A673 (cell line): ENCODE results near the gene TADA3. TPM values are rescaled to one million over a fixed set of nuclear protein-coding genes. Genes with fewer than 3 reads are reported as not detected.

Source experiments
- BruUV-seq: library from RNA; stranded (reverse); fragments of 400-500 nt; replicated peaks from 2 replicates; lab custom pipeline; 2021; lab: Mats Ljungman, UMichigan
- CTCF ChIA-PET: fragments of 300-600 bp; sonication (Branson Sonifier 250); formaldehyde crosslinking; loops from one replicate; lab custom pipeline; 2022; ENCODE audit warnings: antibody characterized with exemption; lab: Charles Lee
- POLR2A ChIA-PET: fragments of 300-600 bp; sonication (Branson Sonifier 250); formaldehyde crosslinking; loops from one replicate; lab custom pipeline; 2022; ENCODE audit warnings: antibody characterized with exemption; ENCODE audit not compliant: low non-redundant PET; lab: Charles Lee
- DNase-seq: peaks from one replicate; pipeline ENCODE4 v3.0.0-alpha.2; 2015; ENCODE audit warnings: low spot score
- H3K27ac ChIP-seq: fragments of 200-600 bp; sonication (generic); 2 replicates; pipeline ENCODE4 v1.5.1; 2016; ENCODE audit warnings: mixed run types, low read depth, mild to moderate bottlenecking, mixed read lengths, antibody characterized with exemption, low read length; ENCODE audit not compliant: poor library complexity, severe bottlenecking
- H3K27me3 ChIP-seq: fragments of 200-600 bp; sonication (generic); replicated peaks from 2 replicates; pipeline ENCODE4 v1.6.1; 2017; ENCODE audit warnings: mixed run types, low read depth, mild to moderate bottlenecking, mixed read lengths, antibody characterized with exemption, low read length; ENCODE audit not compliant: insufficient read depth, poor library complexity
- H3K36me3 ChIP-seq: fragments of 200-600 bp; sonication (generic); 2 replicates; pipeline ENCODE4 v1.6.1; 2016; ENCODE audit warnings: mixed run types, mild to moderate bottlenecking, mixed read lengths, antibody characterized with exemption, low read length; ENCODE audit not compliant: insufficient read depth, poor library complexity, severe bottlenecking
- H3K4me1 ChIP-seq: fragments of 200-600 bp; sonication (generic); 2 replicates; pipeline ENCODE4 v1.6.1; 2017; ENCODE audit warnings: mixed run types, mild to moderate bottlenecking, mixed read lengths, antibody characterized with exemption, low read length; ENCODE audit not compliant: insufficient read depth, poor library complexity, severe bottlenecking
- H3K4me3 ChIP-seq: fragments of 200-600 bp; sonication (generic); 2 replicates; pipeline ENCODE4 v1.5.1; 2016; ENCODE audit warnings: low read depth, mixed run types, mild to moderate bottlenecking, mixed read lengths, low read length; ENCODE audit not compliant: poor library complexity, severe bottlenecking
- H3K9me3 ChIP-seq: fragments of 200-600 bp; sonication (generic); 2 replicates; pipeline ENCODE4 v1.6.1; 2016; ENCODE audit warnings: mixed run types, low read depth, mild to moderate bottlenecking, mixed read lengths, antibody characterized with exemption, low read length; ENCODE audit not compliant: poor library complexity, severe bottlenecking
- EZH2 ChIP-seq: fragments of 200-600 bp; sonication (generic); IDR thresholded peaks from 2 replicates; pipeline ENCODE4 v1.6.1; 2017; ENCODE audit warnings: borderline replicate concordance, low read depth, mild to moderate bottlenecking, mixed read lengths, antibody characterized with exemption, low read length; ENCODE audit not compliant: poor library complexity, severe bottlenecking
- intact Hi-C: fragments of 100-400 bp; cut with micrococcal nuclease; formaldehyde crosslinking; loops from one replicate; pipeline ENCODE4 v1.10.0; 2022; ENCODE audit not compliant: unreplicated experiment
- total RNA-seq: library from RNA; stranded (reverse); gene quantifications from 2 replicates; pipeline ENCODE4 v1.2.3, GENCODE V29; 2021
- TF ChIP-seq, protein P1 (sequence below): fragments of 300-800, 200-600 bp; sonication (generic); conservative IDR thresholded peaks from 2 replicates; pipeline ENCODE4 v1.5.1; 2017; ENCODE audit warnings: low read depth, mild to moderate bottlenecking, antibody characterized with exemption, low read length, moderate library complexity, mixed read lengths

TADA3 gene
- total RNA-seq, 1 experiment from 2014 or later, result 46.1 TPM

DNA sequence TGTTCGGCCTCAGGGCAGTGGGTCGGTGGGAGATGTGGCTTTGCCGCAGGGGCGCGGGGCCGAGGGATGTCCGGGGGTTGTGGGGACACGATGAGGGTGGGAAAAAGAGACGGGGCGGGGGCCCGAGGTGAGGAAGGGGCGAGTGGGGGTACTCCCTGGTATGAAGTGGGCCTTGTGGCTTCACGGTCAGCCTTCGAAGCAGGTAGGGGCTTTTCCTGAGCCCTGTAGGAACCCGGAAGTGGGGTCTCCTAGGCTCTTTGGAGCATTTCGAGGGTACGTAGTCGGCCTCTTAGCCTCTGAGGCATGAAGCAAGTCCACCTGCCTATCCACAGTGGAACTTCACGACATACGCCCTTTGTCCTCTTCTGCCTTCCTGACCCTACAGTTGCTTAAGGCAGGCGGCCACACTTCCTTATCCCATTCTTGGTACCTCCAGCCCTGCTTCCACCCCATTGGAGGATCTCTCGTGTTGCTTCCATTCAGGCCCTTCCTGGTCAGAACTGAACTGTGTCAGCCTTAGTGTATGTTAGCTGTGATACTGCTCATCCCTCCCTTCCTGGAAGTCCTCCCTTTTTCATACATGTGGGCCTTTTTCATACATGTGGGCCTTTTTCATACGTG is 998 bp upstream of the TADA3 start:
- H3K27me3 ChIP-seq, result no peaks in the 10 kb centered on the region
- no peaks in the 10 kb centered on the region for H3K9me3 ChIP-seq
- POLR2A ChIA-PET, result interaction anchor here (0.5 to 0.6 kb wide), 3 partner anchors 64 to 588 kb away, joined by 3 to 6 read pairs (median 4); no protein-coding TSS in a partner anchor
- peak overlapping the region; percentile 99 for H3K4me3 ChIP-seq
- intact Hi-C loops, result loop anchor here (2.0 kb wide), 1 partner anchor 396 kb away; the partner anchor contains the start of gene SETD5
- CTCF ChIA-PET, result interaction anchor here (0.5 kb wide), 1 partner anchor 127 kb away, joined by 9 read pairs; no protein-coding TSS in a partner anchor
- TSS peak; percentile 52 for BruUV-seq
- H3K4me1 ChIP-seq, result peaks cover 17% of the 10 kb centered on the region
- H3K36me3 ChIP-seq, result peaks cover 26% of the 10 kb centered on the region
- peak overlapping the region; percentile 99 for H3K27ac ChIP-seq
- TF ChIP-seq, protein P1, sequence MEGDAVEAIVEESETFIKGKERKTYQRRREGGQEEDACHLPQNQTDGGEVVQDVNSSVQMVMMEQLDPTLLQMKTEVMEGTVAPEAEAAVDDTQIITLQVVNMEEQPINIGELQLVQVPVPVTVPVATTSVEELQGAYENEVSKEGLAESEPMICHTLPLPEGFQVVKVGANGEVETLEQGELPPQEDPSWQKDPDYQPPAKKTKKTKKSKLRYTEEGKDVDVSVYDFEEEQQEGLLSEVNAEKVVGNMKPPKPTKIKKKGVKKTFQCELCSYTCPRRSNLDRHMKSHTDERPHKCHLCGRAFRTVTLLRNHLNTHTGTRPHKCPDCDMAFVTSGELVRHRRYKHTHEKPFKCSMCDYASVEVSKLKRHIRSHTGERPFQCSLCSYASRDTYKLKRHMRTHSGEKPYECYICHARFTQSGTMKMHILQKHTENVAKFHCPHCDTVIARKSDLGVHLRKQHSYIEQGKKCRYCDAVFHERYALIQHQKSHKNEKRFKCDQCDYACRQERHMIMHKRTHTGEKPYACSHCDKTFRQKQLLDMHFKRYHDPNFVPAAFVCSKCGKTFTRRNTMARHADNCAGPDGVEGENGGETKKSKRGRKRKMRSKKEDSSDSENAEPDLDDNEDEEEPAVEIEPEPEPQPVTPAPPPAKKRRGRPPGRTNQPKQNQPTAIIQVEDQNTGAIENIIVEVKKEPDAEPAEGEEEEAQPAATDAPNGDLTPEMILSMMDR, result no peak
- no peak for TF ChIP-seq EZH2
- no peak for DNase-seq

DNA sequence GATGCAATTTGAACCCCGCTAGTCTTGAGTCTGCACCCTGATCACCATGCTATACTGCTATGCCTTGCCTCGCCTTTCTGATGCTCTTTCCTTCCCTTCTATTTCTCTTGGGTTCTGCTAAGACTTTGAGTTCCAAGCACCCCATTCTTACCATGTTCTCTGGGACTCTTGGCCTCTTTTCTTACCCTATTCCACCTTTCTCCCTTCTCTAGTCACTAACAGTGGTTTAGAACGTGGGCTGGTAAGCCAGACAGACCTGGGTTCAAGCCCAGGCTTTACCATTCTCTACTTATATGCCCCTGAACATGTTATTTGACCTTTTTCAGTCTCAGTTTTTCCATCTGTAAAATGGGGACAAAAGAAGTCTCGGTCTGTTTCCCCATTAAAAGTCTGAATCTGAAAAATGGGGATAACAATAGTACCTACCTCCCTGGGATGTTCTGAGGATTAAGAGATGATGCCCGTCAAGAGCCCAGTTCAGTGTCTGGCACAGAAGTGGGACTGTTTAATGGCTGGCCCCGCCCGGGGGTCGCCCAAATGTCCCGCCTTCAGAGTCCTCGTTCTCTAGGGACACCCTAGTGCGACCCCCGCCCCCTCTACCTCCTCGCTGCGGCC is 376 bp downstream of the TADA3 start:
- TF ChIP-seq, protein P1, result no peak
- no peak for TF ChIP-seq EZH2
- CTCF ChIA-PET, result no interaction called here
- intact Hi-C loops, result loop anchor here (2.0 kb wide), 1 partner anchor 395 kb away; the partner anchor contains the start of gene SETD5
- Histone ChIP-seq H3K36me3 (peaks cover 19% of the 10 kb centered on the region), H3K27me3 (no peaks in the 10 kb centered on the region), H3K27ac (peak overlapping the region; percentile 99), H3K4me3 (peak overlapping the region; percentile 99), H3K4me1 (peaks cover 17% of the 10 kb centered on the region), H3K9me3 (no peaks in the 10 kb centered on the region)
- BruUV-seq, result TSS peak; percentile 75
- DNase-seq, result no peak
- POLR2A ChIA-PET, result interaction anchor here (0.7 kb wide), 1 partner anchor 39 kb away, joined by 3 read pairs; no protein-coding TSS in a partner anchor

DNA sequence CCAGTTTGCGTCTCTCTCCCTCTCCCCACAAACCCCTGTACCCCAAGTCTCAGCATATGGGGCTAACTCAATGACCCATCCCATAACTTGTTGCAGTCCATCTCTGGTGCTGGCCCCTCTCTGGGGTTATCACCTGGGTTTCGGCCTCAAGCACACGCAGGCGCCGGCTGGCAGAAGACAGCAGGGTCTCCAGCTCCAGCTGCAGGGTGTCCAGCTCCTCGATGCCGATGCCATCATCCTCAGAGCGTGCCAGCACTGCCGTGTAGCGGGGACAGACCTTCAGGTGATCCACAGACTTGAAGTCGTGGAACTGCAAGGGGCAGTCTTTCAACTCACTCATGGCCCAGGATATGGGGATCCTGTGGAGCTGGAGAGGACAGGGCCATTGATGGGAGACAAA is 1.1 kb downstream of the TADA3 start:
- Histone ChIP-seq H3K9me3 (no peaks in the 10 kb centered on the region), H3K27me3 (no peaks in the 10 kb centered on the region), H3K4me3 (no peak overlapping the region), H3K27ac (no peak overlapping the region), H3K36me3 (peaks cover 24% of the 10 kb centered on the region), H3K4me1 (peaks cover 17% of the 10 kb centered on the region)
- BruUV-seq, result no TSS peak
- TF ChIP-seq, protein P1, result no peak
- no peak for TF ChIP-seq EZH2
- intact Hi-C loops, result no loop called here
- POLR2A ChIA-PET, result no interaction called here
- CTCF ChIA-PET, result no interaction called here
- DNase-seq, result no peak
